Colonic mucosa (tissue), 4 donors: ENCODE data around the gene TSHZ2. TPM values are rescaled to one million over a fixed set of nuclear protein-coding genes. Genes with fewer than 3 reads are reported as not detected.
"Not testable (repeated sequence)": the region's sequence is repeated elsewhere in the genome, so short reads cannot be mapped to it uniquely, and the experiment has no call there.

ENCODE experiments used
- DNase-seq: peaks from one replicate; pipeline ENCODE4 v3.0.0-alpha.2; 2020
- H3K27ac ChIP-seq: fragments of 200-600 bp; one replicate; pipeline ENCODE4 v1.8.0; 2021
- H3K27me3 ChIP-seq: fragments of 200-600 bp; one replicate; pipeline ENCODE4 v1.8.0; 2021
- H3K36me3 ChIP-seq: fragments of 200-600 bp; one replicate; pipeline ENCODE4 v1.8.0; 2021
- H3K4me1 ChIP-seq: fragments of 200-600 bp; one replicate; pipeline ENCODE4 v1.8.0; 2021; ENCODE audit warnings: mild to moderate bottlenecking
- H3K4me3 ChIP-seq: fragments of 200-600 bp; one replicate; pipeline ENCODE4 v1.8.0; 2021
- H3K9ac ChIP-seq, 2 donors: one replicate each; pipeline ENCODE4 v1.7.0; 2013; ENCODE audit warnings: control low read depth in 2 of 2, low read depth in 2 of 2, low read length in 2 of 2
- H3K9me3 ChIP-seq: fragments of 200-600 bp; one replicate; pipeline ENCODE4 v1.8.0; 2021
- intact Hi-C: fragments of 100-400 bp; cut with DNase I; formaldehyde crosslinking; loops from one replicate; pipeline ENCODE4 v1.14.1; 2022
- total RNA-seq, 2 donors: library from RNA; stranded (reverse); fragmentation: NEBNext Ultra II Directional in 1 of 2; extraction: Animal tissue kit (Norgen Biotek cat#: 25700) in 1 of 2; gene quantifications; one replicate each; pipeline ENCODE4 v1.2.1, GENCODE V29; 2021
- TF ChIP-seq, protein P1 (sequence below): fragments of 200-600 bp; IDR thresholded peaks from one replicate; pipeline ENCODE4 v1.8.0; 2022; ENCODE audit warnings: antibody characterized with exemption, mild to moderate bottlenecking
- donor health status: healthy.
- donor health status: DM: no; HTN: no; CAD: no.
- donor health status: DM: no; HTN: no; CAD: no.

Gene TSHZ2
- total RNA-seq, 2 donors from 2014 or later: 2.1 to 3.1 TPM

DNA sequence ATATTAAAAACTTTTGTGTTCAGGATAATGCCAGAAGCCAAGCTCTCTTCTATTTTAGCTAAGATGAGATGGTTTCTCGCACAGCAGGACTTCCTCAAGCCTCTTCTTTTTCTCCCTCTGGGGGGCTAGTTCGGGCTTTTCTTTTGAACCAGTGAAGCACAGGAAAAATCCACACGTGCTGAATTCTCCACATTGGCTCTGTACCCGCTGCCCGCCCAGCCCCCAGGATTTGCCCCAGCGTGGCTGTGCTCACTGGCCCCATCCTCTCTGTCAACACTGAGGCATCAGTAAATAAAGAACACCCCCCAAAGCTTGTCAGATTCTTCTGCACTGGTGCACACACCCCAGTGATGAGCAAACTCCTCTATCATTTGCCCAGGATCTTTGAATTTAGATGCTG is 388.7 kb downstream of the TSHZ2 start:
- H3K9me3 ChIP-seq: no peaks in the 10 kb centered on the region
- H3K4me1 ChIP-seq: no peaks in the 10 kb centered on the region
- H3K27ac ChIP-seq: no peak overlapping the region
- no peak overlapping the region for H3K4me3 ChIP-seq
- no peaks in the 10 kb centered on the region for H3K27me3 ChIP-seq
- no peak for DNase-seq
- TF ChIP-seq, protein P1, sequence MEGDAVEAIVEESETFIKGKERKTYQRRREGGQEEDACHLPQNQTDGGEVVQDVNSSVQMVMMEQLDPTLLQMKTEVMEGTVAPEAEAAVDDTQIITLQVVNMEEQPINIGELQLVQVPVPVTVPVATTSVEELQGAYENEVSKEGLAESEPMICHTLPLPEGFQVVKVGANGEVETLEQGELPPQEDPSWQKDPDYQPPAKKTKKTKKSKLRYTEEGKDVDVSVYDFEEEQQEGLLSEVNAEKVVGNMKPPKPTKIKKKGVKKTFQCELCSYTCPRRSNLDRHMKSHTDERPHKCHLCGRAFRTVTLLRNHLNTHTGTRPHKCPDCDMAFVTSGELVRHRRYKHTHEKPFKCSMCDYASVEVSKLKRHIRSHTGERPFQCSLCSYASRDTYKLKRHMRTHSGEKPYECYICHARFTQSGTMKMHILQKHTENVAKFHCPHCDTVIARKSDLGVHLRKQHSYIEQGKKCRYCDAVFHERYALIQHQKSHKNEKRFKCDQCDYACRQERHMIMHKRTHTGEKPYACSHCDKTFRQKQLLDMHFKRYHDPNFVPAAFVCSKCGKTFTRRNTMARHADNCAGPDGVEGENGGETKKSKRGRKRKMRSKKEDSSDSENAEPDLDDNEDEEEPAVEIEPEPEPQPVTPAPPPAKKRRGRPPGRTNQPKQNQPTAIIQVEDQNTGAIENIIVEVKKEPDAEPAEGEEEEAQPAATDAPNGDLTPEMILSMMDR: no peak
- H3K36me3 ChIP-seq: no peaks in the 10 kb centered on the region
- intact Hi-C loops: no loop called here
- H3K9ac ChIP-seq: no peak overlapping the region

DNA sequence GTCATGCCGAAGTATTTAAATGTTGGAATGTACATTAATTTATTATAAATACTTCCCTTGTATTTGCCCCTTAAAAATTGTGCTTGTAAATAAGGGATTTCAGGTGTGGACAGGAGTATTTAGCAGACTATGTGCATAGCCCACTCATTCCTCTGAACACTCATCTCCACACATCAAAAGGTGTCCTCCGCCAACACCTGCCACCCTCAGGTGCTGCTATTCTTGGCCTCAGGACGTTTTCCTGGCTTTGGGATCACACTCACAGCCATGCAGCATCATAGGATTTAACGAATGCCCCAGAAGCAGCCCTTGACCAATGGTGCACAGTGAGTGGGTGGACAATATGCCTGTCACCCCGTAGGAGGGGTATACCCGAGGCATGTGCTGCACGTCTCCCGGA is 390.6 kb downstream of the TSHZ2 start:
- no peaks in the 10 kb centered on the region for H3K36me3 ChIP-seq
- H3K27me3 ChIP-seq: no peaks in the 10 kb centered on the region
- TF ChIP-seq, protein P1: no peak
- no peak for DNase-seq
- intact Hi-C loops: no loop called here
- no peak overlapping the region for H3K9ac ChIP-seq
- H3K27ac ChIP-seq: no peak overlapping the region
- H3K4me1 ChIP-seq: no peaks in the 10 kb centered on the region
- H3K9me3 ChIP-seq: no peaks in the 10 kb centered on the region
- no peak overlapping the region for H3K4me3 ChIP-seq

DNA sequence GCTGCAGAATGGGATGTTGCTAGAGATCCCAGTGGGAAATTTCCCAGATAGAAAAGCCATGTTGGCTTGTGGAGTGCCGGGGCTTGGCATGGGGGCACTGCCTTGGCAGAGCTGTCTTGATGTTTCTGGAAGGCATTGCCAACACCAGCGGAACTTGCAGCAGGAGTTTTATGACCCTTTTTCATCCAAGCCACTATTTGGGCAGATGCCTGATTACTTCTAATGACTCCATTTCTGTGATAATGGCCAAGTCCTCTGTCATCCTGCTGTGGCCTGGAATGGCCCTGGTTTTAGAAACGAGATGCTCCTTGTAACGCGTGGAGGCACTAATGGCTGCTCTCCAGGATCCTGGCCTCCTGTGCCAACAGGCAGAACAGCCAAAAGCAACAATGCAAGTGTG is 392.5 kb downstream of the TSHZ2 start:
- Histone ChIP-seq H3K27me3 (no peaks in the 10 kb centered on the region), H3K9me3 (no peaks in the 10 kb centered on the region), H3K4me3 (no peak overlapping the region), H3K36me3 (no peaks in the 10 kb centered on the region), H3K4me1 (no peaks in the 10 kb centered on the region), H3K9ac (no peak overlapping the region), H3K27ac (no peak overlapping the region)
- TF ChIP-seq, protein P1: no peak
- intact Hi-C loops: no loop called here
- no peak for DNase-seq

DNA sequence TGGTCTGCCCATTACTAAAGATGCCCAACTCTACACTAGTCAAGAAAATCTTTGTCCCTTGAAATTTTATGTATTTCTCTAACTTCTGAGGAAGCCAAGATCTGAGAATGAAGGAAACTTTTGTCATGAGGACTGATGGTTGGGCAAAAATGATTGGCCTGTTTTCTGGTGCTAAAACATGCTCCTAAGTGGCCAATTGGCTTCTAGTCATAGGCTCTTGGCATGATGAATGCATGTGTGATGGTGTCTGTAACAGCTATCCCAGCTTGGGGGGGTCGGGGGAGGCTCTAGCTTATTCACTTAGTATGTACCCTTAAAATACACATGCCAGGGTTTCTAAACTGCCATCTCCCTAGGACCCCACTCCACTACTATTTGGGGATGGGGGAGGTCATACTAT is 392.9 kb downstream of the TSHZ2 start:
- DNase-seq: no peak
- Histone ChIP-seq H3K4me1 (no peaks in the 10 kb centered on the region), H3K36me3 (no peaks in the 10 kb centered on the region), H3K27ac (no peak overlapping the region), H3K27me3 (no peaks in the 10 kb centered on the region), H3K9ac (no peak overlapping the region), H3K4me3 (no peak overlapping the region), H3K9me3 (no peaks in the 10 kb centered on the region)
- intact Hi-C loops: no loop called here
- TF ChIP-seq, protein P1: no peak

DNA sequence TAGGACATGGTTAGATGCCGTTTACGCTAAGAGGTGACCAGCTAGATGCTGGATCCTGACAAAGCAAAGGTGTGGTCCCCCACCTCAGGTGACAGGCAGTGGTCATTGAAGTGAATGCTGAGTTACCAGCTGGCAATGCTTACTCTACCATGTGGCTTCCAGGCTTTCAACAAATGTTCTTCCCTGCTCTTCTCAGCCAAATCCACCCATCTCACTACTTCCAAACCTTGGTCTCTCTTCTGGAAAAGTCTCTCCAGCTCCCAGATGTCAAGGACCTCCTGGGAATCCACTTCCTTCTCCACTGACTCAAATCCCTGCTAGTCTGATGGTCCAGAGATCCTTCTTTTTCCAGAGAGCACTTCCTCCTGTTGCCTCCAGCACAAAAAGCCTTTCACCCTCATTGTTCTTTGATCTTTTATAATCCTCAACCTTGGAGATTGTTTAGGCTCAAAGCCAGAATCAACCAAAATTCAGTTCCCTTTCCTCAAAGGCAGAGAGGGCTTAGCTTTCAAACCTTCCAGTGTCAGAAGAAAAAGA is 393.4 kb downstream of the TSHZ2 start:
- Histone ChIP-seq H3K27ac (no peak overlapping the region), H3K27me3 (no peaks in the 10 kb centered on the region), H3K4me3 (no peak overlapping the region), H3K9ac (no peak overlapping the region), H3K36me3 (no peaks in the 10 kb centered on the region), H3K9me3 (no peaks in the 10 kb centered on the region), H3K4me1 (no peaks in the 10 kb centered on the region)
- DNase-seq: no peak
- TF ChIP-seq, protein P1: no peak
- intact Hi-C loops: no loop called here

DNA sequence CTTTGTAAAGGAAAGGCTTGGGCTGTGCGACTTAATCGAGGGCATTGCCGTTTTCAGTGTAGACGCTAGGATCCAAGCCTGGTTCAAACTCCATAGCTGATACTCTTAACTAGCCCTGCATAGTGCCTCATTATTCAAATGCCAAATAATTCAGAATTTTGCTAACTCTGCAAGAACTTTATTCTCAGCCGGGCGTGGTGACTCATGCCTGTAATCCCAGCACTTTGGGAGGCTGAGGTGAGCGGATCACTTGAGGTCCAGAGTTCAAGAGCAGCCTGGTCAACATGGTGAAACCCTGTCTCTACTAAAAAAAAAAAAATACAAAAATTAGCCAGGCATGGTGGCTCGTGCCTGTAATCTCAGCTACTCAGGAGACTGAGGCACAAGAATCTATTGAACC is 394.8 kb downstream of the TSHZ2 start:
- H3K4me3 ChIP-seq, H3K27me3 ChIP-seq, DNase-seq, intact Hi-C loops, H3K4me1 ChIP-seq, H3K36me3 ChIP-seq, H3K9me3 ChIP-seq, H3K9ac ChIP-seq, H3K27ac ChIP-seq: not testable (repeated sequence)
